Adrenal gland (tissue), 12 donors: ENCODE data around the gene NCKAP5. TPM values are rescaled to one million over a fixed set of nuclear protein-coding genes. Genes with fewer than 3 reads are reported as not detected.
"Not testable (repeated sequence)": the region's sequence is repeated elsewhere in the genome, so short reads cannot be mapped to it uniquely, and the experiment has no call there.

ENCODE experiments used
- DNase-seq, 7 donors: peaks; one replicate each; pipeline ENCODE4 v3.0.0-alpha.2; 2019 to 2020
- H3K27ac ChIP-seq, 5 donors: fragments of 200-600 bp; sonication (generic) in 4 of 5; 1 replicate in 3 of 5; 2 replicates in 2 of 5; pipeline versions ENCODE4 v1.5.1 to v1.8.0; 2016 to 2020; ENCODE audit warnings: mild to moderate bottlenecking in 1 of 5
- H3K27me3 ChIP-seq: fragments of 200-600 bp; 2 replicates; pipeline ENCODE4 v1.8.0; 2021
- H3K36me3 ChIP-seq, 2 donors: fragments of 200-600 bp; replicated peaks in 1 of 2; 1 replicate in 1 of 2; 2 replicates in 1 of 2; pipeline versions ENCODE4 v1.5.1 to v1.8.0; 2018 to 2022
- H3K4me1 ChIP-seq, 2 donors: fragments of 200-600 bp; replicated peaks in 1 of 2; 1 replicate in 1 of 2; 2 replicates in 1 of 2; pipeline versions ENCODE4 v1.5.1 to v1.8.0; 2018 to 2021
- H3K4me3 ChIP-seq, 4 donors: fragments of 200-600 bp; sonication (generic) in 3 of 4; one replicate each; pipeline ENCODE4 v1.5.1; 2016 to 2018
- H3K9me3 ChIP-seq, 3 donors: fragments of 200-600 bp; sonication (generic) in 1 of 3; replicated peaks in 1 of 3; 1 replicate in 2 of 3; 2 replicates in 1 of 3; pipeline versions ENCODE4 v1.5.1 to v1.8.0; 2016 to 2021
- CTCF ChIP-seq, 6 experiments: fragments of 450-650 bp in 4 of 6; fragments of 200-600 bp in 2 of 6; sonication (generic) in 1 of 6; IDR thresholded peaks; 1 replicate in 5 of 6; 2 replicates in 1 of 6; pipeline versions ENCODE4 v1.5.1 to v1.8.0; 2016 to 2021; ENCODE audit warnings: antibody characterized with exemption in 6 of 6, mild to moderate bottlenecking in 2 of 6, moderate library complexity in 1 of 6
- POLR2A ChIP-seq, 2 donors: fragments of 450-650 bp; IDR thresholded peaks; one replicate each; pipeline ENCODE4 v1.6.1; 2017; ENCODE audit warnings: antibody characterized with exemption in 2 of 2, mild to moderate bottlenecking in 2 of 2, moderate library complexity in 1 of 2
- WGBS, 4 donors: extraction: QIAGEN DNeasy Blood & Tissue Kit in 2 of 4; methylation state at CpG; one replicate each; pipeline versions ENCODE4 v1.1.5 to v1.1.7; 2013 to 2017; 5-methylcytosine and 5-hydroxymethylcytosine counted together
- intact Hi-C, 2 donors: fragments of 100-400 bp; cut with DNase I; formaldehyde crosslinking; loops; one replicate each; pipeline versions ENCODE4 v1.14.1 to v1.15.0; 2022 to 2023
- polyA plus RNA-seq, 3 donors: library from polyadenylated mRNA; stranded (reverse); fragments of 200-250 nt in 2 of 3; fragments of 350-450 nt in 1 of 3; fragmentation: Illumina TruSeq in 1 of 3; extraction: RNeasy Lipid Tissue Mini Kit (QIAGEN cat#74804) in 1 of 3; gene quantifications; one replicate each; pipeline ENCODE4 v1.2.3, GENCODE V29; 2013 to 2014
- total RNA-seq, 9 donors: library from RNA; depleted of rRNA in 4 of 9; stranded (reverse); fragments of >200 nt in 4 of 9; fragments of 120-200 nt in 1 of 9; fragmentation: NEBNext Ultra II Directional in 1 of 9; extraction: Animal tissue kit (Norgen Biotek cat#: 25700) in 1 of 9; gene quantifications; one replicate each; pipeline versions ENCODE4 v1.1.0 to v1.2.4, GENCODE V29; 2013 to 2023
- donor health status: healthy with polysubstance abuse.
- donor health status: Bipolar disorder and iron deficiency.
- donor health status: DM: yes; HTN: yes; CAD: no.
- donor health status: DM: no; HTN: no; CAD: no.
- donor health status: DM: no; HTN: no; CAD: no.
- donor health status: DM: yes; HTN: yes; CAD: no.

Gene NCKAP5
- total and polyA plus RNA-seq, 12 donors: 0.06 to 3.1 (median 1.1) TPM

- 59 to 68% (median 60%) methylated on average over 3 of the region's 3 CpGs for WGBS, 4 donors
- TF ChIP-seq POLR2A (IDR thresholded peaks at IDR 0.05): no peak
- TF ChIP-seq CTCF (IDR thresholded peaks at IDR 0.05): no peak
- Histone ChIP-seq H3K4me1 (no peaks in the 10 kb centered on the region), H3K36me3 (no peaks in the 10 kb centered on the region), H3K27ac (no peak overlapping the region), H3K9me3 (no peaks in the 10 kb centered on the region), H3K27me3 (no peaks in the 10 kb centered on the region), H3K4me3 (no peak overlapping the region)
- intact Hi-C loops: no loop called here
- peak in 3 of 7 donors; percentile 10 to 22 (median 20) for DNase-seq
Observed at GRCh38 chr2:133476931-133477615, 91.2 kb downstream of the NCKAP5 start.

- 81 to 89% (median 85%) methylated on average over 4 of the region's 4 CpGs for WGBS, 4 donors
- H3K4me3 ChIP-seq: no peak overlapping the region
- no peaks in the 10 kb centered on the region for H3K27me3 ChIP-seq
- no peak overlapping the region for H3K27ac ChIP-seq
- intact Hi-C loops: no loop called here
- H3K4me1 ChIP-seq: no peaks in the 10 kb centered on the region
- no peak for TF ChIP-seq POLR2A (IDR thresholded peaks at IDR 0.05)
- no peaks in the 10 kb centered on the region for H3K36me3 ChIP-seq
- DNase-seq: no peak
- H3K9me3 ChIP-seq: no peaks in the 10 kb centered on the region
Observed at GRCh38 chr2:133476286-133476685, 92.0 kb downstream of the NCKAP5 start.

GRCh38 chr2:133475610-133476009, 92.7 kb downstream of the NCKAP5 start:
- Histone ChIP-seq H3K36me3 (no peaks in the 10 kb centered on the region), H3K9me3 (no peaks in the 10 kb centered on the region), H3K4me3 (no peak overlapping the region), H3K27ac (no peak overlapping the region), H3K4me1 (no peaks in the 10 kb centered on the region), H3K27me3 (no peaks in the 10 kb centered on the region)
- intact Hi-C loops: no loop called here
- DNase-seq: no peak
- TF ChIP-seq POLR2A (IDR thresholded peaks at IDR 0.05) (no peak), CTCF (IDR thresholded peaks at IDR 0.05) (no peak)

- intact Hi-C loops, H3K27ac ChIP-seq, H3K9me3 ChIP-seq, DNase-seq, H3K36me3 ChIP-seq, H3K4me3 ChIP-seq, H3K4me1 ChIP-seq, H3K27me3 ChIP-seq: not testable (repeated sequence)
- WGBS, 4 donors: 81 to 85% (median 85%) methylated on average over 10 to 11 of the region's 13 CpGs
Observed at GRCh38 chr2:133470446-133470845, 97.8 kb downstream of the NCKAP5 start.

- no peaks in the 10 kb centered on the region for H3K4me1 ChIP-seq
- intact Hi-C loops: no loop called here
- no peak for DNase-seq
- H3K27me3 ChIP-seq: no peaks in the 10 kb centered on the region
- no peak overlapping the region for H3K27ac ChIP-seq
- no peaks in the 10 kb centered on the region for H3K9me3 ChIP-seq
- 76 to 86% (median 78%) methylated on average over 6 of the region's 6 CpGs for WGBS, 4 donors
- no peaks in the 10 kb centered on the region for H3K36me3 ChIP-seq
- TF ChIP-seq CTCF (IDR thresholded peaks at IDR 0.05) (no peak), POLR2A (IDR thresholded peaks at IDR 0.05) (no peak)
- no peak overlapping the region for H3K4me3 ChIP-seq
Observed at GRCh38 chr2:133462811-133463210, 105.5 kb downstream of the NCKAP5 start.
